Daoy (cell line): ENCODE results near the gene MEPCE. TPM values are rescaled to one million over a fixed set of nuclear protein-coding genes. Genes with fewer than 3 reads are reported as not detected.

Experiments
- total RNA-seq: library from RNA; depleted of rRNA; stranded (reverse); fragments of >200 nt; shearing (Covaris generic); gene quantifications from 2 replicates; pipeline ENCODE4 v1.2.3, GENCODE V29; 2014; rRNA removed

Gene MEPCE
- total RNA-seq, 1 experiment from 2014 or later = 79.5 TPM

Other genes starting within 250 kb of the MEPCE start
- gene PVRIG, start 209.9 kb upstream of the MEPCE start, total RNA-seq = not detected in 2 replicates
- not detected in 2 replicates for gene SPDYE3, start 122.1 kb upstream of the MEPCE start, total RNA-seq
- gene PILRB, start 71.7 kb upstream of the MEPCE start, total RNA-seq = 15.6 and 24.5 TPM in 2 replicates
- 0.69 TPM in 1 of 2 replicates, not detected in the other for gene PILRA, start 56.3 kb upstream of the MEPCE start, total RNA-seq
- gene ZCWPW1, start 1.1 kb upstream of the MEPCE start, total RNA-seq = 1.5 and 5.2 TPM in 2 replicates
- 70.3 and 92.8 TPM in 2 replicates for gene PPP1R35, start 6.7 kb downstream of the MEPCE start, total RNA-seq
- 1.6 TPM in 1 of 2 replicates, not detected in the other for gene SPACDR, start 34.4 kb downstream of the MEPCE start, total RNA-seq
- gene TSC22D4, start 49.4 kb downstream of the MEPCE start, total RNA-seq = 36.6 and 47.4 TPM in 2 replicates
- gene NYAP1, start 54.1 kb downstream of the MEPCE start, total RNA-seq = 0.06 TPM in 1 of 2 replicates, not detected in the other
- 16.9 and 19.1 TPM in 2 replicates for gene AGFG2, start 109.4 kb downstream of the MEPCE start, total RNA-seq
- 0.80 and 5.3 TPM in 2 replicates for gene SAP25, start 144.1 kb downstream of the MEPCE start, total RNA-seq
- gene LRCH4, start 156.3 kb downstream of the MEPCE start, total RNA-seq = 32.2 and 41.0 TPM in 2 replicates
- 0.17 TPM in 1 of 2 replicates, not detected in the other for gene FBXO24, start 156.5 kb downstream of the MEPCE start, total RNA-seq
- gene PCOLCE, start 172.5 kb downstream of the MEPCE start, total RNA-seq = 21.3 and 32.9 TPM in 2 replicates
- gene MOSPD3, start 182.7 kb downstream of the MEPCE start, total RNA-seq = 9.7 and 11.3 TPM in 2 replicates
- 2.4 and 4.6 TPM in 2 replicates for gene TFR2, start 211.7 kb downstream of the MEPCE start, total RNA-seq
- gene ACTL6B, start 226.6 kb downstream of the MEPCE start, total RNA-seq = not detected in 2 replicates
- gene GNB2, start 243.9 kb downstream of the MEPCE start, total RNA-seq = 58.9 and 77.1 TPM in 2 replicates